ENCODE data around the gene DUOX1. TPM values are rescaled to one million over a fixed set of nuclear protein-coding genes. Genes with fewer than 3 reads are reported as not detected.

Gene DUOX1
- total and polyA plus RNA-seq, 2 of the 13 experiments (the other 11 are each of a cell fraction or from before 2014, with no cell fraction given), result 0.03 TPM; not detected in 1

DNA sequence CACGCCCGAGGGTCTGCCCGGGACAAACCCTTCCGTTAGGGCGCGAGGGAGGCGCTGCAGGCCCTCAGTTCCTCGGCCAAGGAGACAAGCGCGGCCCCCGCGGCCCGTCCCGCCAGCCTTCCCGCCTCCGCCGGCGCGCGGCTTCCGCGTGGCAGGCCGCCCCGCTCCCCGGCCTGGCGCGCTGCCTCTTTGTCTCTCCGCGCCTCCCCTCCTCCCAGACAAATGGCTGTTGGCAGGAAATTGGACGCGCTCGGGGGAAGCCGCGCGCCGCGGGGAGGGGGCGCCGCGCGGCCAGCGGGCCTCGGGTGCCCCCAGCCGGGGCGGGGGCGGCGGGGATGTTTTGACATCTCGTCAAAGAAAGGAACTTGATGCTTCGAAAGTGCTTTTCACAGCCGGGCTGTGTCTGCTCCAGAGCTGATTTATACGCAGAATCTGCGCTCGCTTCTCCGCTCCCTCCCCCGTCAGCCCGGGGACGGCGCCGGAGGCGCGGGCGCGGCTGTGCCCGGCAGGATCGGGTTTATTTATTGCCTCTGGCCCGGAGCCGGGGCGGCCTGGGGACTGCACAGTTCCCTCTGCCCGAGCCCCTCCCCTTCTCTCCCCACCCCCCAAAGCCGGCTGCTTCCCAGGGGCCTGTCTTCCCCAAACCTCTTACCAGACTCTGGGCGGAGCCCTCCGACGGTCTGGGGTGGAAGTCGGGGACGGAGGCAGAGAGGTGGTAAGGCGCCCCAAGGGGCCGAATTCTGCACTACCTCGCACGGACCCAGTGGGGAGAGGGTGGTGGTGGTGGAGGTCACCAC is 37.2 kb downstream of the DUOX1 start (continued):
- TF ChIP-seq LCORL (IDR thresholded peaks at IDR 0.05) (no peak), LCORL (CRISPR knock-in tag; IDR thresholded peaks at IDR 0.05) (0 out of 2 replicates have a peak, but pooled peaks have one; percentile 28), ZNF773 (CRISPR knock-in tag; IDR thresholded peaks at IDR 0.05; ENCODE audit: borderline replicate concordance) (peak; percentile 45; the same call in 1 of the 2 replicates), RXRB (CRISPR knock-in tag; IDR thresholded peaks at IDR 0.05; ENCODE audit: borderline replicate concordance) (0 out of 2 replicates have a peak, but pooled peaks have one; percentile 31), ZNF546 (CRISPR knock-in tag; conservative IDR thresholded peaks at IDR 0.05) (peak; percentile 37; the same call in 1 of the 2 replicates), HNRNPLL (IDR thresholded peaks at IDR 0.05; ENCODE audit: low read depth, low read length, poor library complexity, severe bottlenecking) (peak; percentile 80), ZC3H13 (CRISPR knock-in tag; IDR thresholded peaks at IDR 0.05) (peak; percentile 65; the same call in 1 of the 2 replicates), DMAP1 (CRISPR knock-in tag; IDR thresholded peaks at IDR 0.05) (no peak), YEATS4 (CRISPR knock-in tag; IDR thresholded peaks at IDR 0.05; ENCODE audit: borderline replicate concordance) (peak; percentile 80; the same call in 1 of the 2 replicates), U2AF1 (optimal IDR thresholded peaks at IDR 0.05; ENCODE audit: low read depth, low read length) (no peak)
- TF ChIP-seq, protein P1, sequence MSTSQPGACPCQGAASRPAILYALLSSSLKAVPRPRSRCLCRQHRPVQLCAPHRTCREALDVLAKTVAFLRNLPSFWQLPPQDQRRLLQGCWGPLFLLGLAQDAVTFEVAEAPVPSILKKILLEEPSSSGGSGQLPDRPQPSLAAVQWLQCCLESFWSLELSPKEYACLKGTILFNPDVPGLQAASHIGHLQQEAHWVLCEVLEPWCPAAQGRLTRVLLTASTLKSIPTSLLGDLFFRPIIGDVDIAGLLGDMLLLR (CRISPR knock-in tag; IDR thresholded peaks at IDR 0.05), result 0 out of 2 replicates have a peak, but pooled peaks have one; percentile 47
- TF ChIP-seq, protein P2, sequence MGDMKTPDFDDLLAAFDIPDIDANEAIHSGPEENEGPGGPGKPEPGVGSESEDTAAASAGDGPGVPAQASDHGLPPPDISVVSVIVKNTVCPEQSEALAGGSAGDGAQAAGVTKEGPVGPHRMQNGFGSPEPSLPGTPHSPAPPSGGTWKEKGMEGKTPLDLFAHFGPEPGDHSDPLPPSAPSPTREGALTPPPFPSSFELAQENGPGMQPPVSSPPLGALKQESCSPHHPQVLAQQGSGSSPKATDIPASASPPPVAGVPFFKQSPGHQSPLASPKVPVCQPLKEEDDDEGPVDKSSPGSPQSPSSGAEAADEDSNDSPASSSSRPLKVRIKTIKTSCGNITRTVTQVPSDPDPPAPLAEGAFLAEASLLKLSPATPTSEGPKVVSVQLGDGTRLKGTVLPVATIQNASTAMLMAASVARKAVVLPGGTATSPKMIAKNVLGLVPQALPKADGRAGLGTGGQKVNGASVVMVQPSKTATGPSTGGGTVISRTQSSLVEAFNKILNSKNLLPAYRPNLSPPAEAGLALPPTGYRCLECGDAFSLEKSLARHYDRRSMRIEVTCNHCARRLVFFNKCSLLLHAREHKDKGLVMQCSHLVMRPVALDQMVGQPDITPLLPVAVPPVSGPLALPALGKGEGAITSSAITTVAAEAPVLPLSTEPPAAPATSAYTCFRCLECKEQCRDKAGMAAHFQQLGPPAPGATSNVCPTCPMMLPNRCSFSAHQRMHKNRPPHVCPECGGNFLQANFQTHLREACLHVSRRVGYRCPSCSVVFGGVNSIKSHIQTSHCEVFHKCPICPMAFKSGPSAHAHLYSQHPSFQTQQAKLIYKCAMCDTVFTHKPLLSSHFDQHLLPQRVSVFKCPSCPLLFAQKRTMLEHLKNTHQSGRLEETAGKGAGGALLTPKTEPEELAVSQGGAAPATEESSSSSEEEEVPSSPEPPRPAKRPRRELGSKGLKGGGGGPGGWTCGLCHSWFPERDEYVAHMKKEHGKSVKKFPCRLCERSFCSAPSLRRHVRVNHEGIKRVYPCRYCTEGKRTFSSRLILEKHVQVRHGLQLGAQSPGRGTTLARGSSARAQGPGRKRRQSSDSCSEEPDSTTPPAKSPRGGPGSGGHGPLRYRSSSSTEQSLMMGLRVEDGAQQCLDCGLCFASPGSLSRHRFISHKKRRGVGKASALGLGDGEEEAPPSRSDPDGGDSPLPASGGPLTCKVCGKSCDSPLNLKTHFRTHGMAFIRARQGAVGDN (CRISPR knock-in tag; IDR thresholded peaks at IDR 0.05), result peak; percentile 72
- TF ChIP-seq, protein P3, sequence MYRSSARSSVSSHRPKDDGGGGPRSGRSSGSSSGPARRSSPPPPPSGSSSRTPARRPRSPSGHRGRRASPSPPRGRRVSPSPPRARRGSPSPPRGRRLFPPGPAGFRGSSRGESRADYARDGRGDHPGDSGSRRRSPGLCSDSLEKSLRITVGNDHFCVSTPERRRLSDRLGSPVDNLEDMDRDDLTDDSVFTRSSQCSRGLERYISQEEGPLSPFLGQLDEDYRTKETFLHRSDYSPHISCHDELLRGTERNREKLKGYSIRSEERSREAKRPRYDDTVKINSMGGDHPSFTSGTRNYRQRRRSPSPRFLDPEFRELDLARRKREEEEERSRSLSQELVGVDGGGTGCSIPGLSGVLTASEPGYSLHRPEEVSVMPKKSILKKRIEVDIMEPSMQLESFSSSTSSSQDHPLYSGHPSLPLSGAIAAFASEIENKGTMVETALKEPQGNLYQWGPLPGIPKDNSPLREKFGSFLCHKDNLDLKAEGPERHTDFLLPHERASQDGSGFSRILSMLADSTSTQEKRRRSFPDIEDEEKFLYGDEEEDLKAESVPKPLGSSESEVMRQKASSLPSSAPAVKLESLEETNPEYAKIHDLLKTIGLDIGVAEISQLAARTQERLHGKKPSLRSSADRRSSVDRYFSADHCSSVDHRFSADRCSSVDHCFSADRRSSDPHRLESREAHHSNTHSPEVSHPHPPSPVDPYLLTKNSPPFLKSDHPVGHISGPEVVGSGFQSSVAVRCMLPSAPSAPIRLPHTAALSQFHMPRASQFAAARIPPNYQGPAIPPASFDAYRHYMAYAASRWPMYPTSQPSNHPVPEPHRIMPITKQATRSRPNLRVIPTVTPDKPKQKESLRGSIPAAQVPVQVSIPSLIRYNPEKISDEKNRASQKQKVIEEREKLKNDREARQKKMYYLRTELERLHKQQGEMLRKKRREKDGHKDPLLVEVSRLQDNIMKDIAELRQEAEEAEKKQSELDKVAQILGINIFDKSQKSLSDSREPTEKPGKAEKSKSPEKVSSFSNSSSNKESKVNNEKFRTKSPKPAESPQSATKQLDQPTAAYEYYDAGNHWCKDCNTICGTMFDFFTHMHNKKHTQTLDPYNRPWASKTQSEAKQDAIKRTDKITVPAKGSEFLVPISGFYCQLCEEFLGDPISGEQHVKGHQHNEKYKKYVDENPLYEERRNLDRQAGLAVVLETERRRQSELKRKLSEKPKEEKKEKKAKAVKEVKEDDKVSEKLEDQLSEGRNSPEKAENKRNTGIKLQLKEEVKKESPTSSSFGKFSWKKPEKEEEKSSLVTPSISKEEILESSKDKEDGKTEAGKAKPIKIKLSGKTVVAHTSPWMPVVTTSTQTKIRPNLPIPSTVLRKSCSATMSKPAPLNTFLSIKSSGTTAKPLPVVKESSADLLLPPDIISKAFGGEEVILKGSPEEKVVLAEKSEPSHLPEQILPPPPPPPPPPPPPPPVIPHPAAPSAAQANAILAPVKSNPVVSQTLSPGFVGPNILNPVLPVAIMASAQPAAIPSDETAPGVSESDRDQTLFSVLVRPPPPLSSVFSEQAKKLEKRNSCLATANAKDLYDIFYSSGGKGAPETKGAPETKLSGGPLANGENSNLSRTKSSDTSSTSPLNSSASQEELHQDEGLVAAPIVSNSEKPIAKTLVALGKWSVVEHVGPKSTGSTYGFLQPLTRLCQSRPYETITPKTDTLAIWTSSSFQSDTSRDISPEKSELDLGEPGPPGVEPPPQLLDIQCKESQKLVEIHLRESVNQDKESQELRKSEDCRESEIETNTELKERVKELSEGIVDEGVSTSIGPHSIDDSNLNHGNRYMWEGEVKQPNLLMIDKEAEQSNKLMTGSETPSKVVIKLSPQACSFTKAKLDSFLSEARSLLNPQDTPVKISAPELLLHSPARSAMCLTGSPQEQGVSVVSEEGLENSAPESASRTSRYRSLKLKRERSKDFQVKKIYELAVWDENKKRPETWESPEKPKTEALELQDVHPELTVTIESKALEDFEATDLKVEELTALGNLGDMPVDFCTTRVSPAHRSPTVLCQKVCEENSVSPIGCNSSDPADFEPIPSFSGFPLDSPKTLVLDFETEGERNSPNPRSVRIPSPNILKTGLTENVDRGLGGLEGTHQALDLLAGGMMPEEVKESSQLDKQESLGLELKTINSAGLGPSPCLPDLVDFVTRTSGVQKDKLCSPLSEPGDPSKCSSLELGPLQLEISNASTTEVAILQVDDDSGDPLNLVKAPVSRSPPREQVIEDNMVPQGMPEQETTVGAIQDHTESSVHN (CRISPR knock-in tag; IDR thresholded peaks at IDR 0.05), result no peak
